Measurements from ENCODE around the gene NCAPG2. TPM values are rescaled to one million over a fixed set of nuclear protein-coding genes. Genes with fewer than 3 reads are reported as not detected.

The NCAPG2 gene
- total and polyA plus RNA-seq, 2 donors from 2014 or later: 1.3 to 6.3 TPM

- H3K4me1 ChIP-seq (ENCODE audit: control insufficient read depth in 2 of 3, insufficient read depth in 2 of 3, low read depth in 1 of 3, low read length in 3 of 3): peaks cover 0 to 13% (median 0%) of the 10 kb centered on the region in 3 donors
- no peak overlapping the region for H3K9ac ChIP-seq (ENCODE audit: low read length in 3 of 3)
These were observed 118.7 kb downstream of the NCAPG2 start for GRCh38 chr7:158585721-158586498.

GRCh38 chr7:158584407-158584806 is 120.2 kb downstream of the NCAPG2 start:
- intact Hi-C loops (cut with DNase I): no loop called here
- Histone ChIP-seq H3K36me3 (ENCODE audit: control insufficient read depth in 2 of 3, insufficient read depth in 3 of 3, low read length in 3 of 3) (no peaks in the 10 kb centered on the region), H3K4me1 (ENCODE audit: control insufficient read depth in 2 of 3, insufficient read depth in 2 of 3, low read depth in 1 of 3, low read length in 3 of 3) (peaks cover 0 to 13% (median 0%) of the 10 kb centered on the region in 3 donors), H3K9me3 (ENCODE audit: control insufficient read depth in 2 of 3, insufficient read depth in 1 of 3, low read length in 3 of 3) (peaks cover 0 to 7% (median 6%) of the 10 kb centered on the region in 3 donors), H3K4me3 (ENCODE audit: low read length in 3 of 3) (no peak overlapping the region), H3K9ac (ENCODE audit: low read length in 3 of 3) (no peak overlapping the region), H3K27me3 (ENCODE audit: control insufficient read depth, insufficient read depth, low read length) (peaks cover 20% of the 10 kb centered on the region), H3K27ac (ENCODE audit: low read depth in 2 of 2, low read length in 2 of 2) (no peak overlapping the region)
- DNase-seq (no peak), FAIRE-seq (no peak)
- TF ChIP-seq CTCF (IDR thresholded peaks at IDR 0.05; ENCODE audit: borderline replicate concordance, extremely low read depth, insufficient read depth): no peak

More at GRCh38 chr7:158585721-158586498, 118.7 kb downstream of the NCAPG2 start:
- Histone ChIP-seq H3K27me3 (ENCODE audit: control insufficient read depth, insufficient read depth, low read length) (peaks cover 20% of the 10 kb centered on the region), H3K4me3 (ENCODE audit: low read length in 3 of 3) (no peak overlapping the region), H3K9me3 (ENCODE audit: control insufficient read depth in 2 of 3, insufficient read depth in 1 of 3, low read length in 3 of 3) (no peaks in the 10 kb centered on the region), H3K27ac (ENCODE audit: low read depth in 2 of 2, low read length in 2 of 2) (no peak overlapping the region), H3K36me3 (ENCODE audit: control insufficient read depth in 2 of 3, insufficient read depth in 3 of 3, low read length in 3 of 3) (no peaks in the 10 kb centered on the region)
- DNase-seq (no peak), FAIRE-seq (no peak)
- no peak for TF ChIP-seq CTCF (IDR thresholded peaks at IDR 0.05; ENCODE audit: borderline replicate concordance, extremely low read depth, insufficient read depth)
- intact Hi-C loops (cut with DNase I): no loop called here

- FAIRE-seq: no peak
- DNase-seq: no peak
- no peak overlapping the region for H3K4me3 ChIP-seq (ENCODE audit: low read length in 3 of 3)
- H3K27ac ChIP-seq (ENCODE audit: low read depth in 2 of 2, low read length in 2 of 2): no peak overlapping the region
- peaks cover 0 to 8% (median 7%) of the 10 kb centered on the region in 3 donors for H3K9me3 ChIP-seq (ENCODE audit: control insufficient read depth in 2 of 3, insufficient read depth in 1 of 3, low read length in 3 of 3)
- intact Hi-C loops (cut with DNase I): no loop called here
- H3K27me3 ChIP-seq (ENCODE audit: control insufficient read depth, insufficient read depth, low read length): peaks cover 20% of the 10 kb centered on the region
- no peak for TF ChIP-seq CTCF (IDR thresholded peaks at IDR 0.05; ENCODE audit: borderline replicate concordance, extremely low read depth, insufficient read depth)
- H3K9ac ChIP-seq (ENCODE audit: low read length in 3 of 3): no peak overlapping the region
- no peaks in the 10 kb centered on the region for H3K36me3 ChIP-seq (ENCODE audit: control insufficient read depth in 2 of 3, insufficient read depth in 3 of 3, low read length in 3 of 3)
- H3K4me1 ChIP-seq (ENCODE audit: control insufficient read depth in 2 of 3, insufficient read depth in 2 of 3, low read depth in 1 of 3, low read length in 3 of 3): peaks cover 0 to 13% (median 0%) of the 10 kb centered on the region in 3 donors
These were observed 120.8 kb downstream of the NCAPG2 start for GRCh38 chr7:158583810-158584209.
